Glutamatergic neuron (in vitro differentiated cells): Measurements from ENCODE around the gene LDAF1. TPM values are rescaled to one million over a fixed set of nuclear protein-coding genes. Genes with fewer than 3 reads are reported as not detected.

ENCODE experiments used
- DNase-seq: peaks from one replicate; pipeline ENCODE4 v3.0.0; 2022
- H3K27ac Mint-ChIP-seq: one replicate; pipeline ENCODE4 v1.8.0; 2020; ENCODE audit warnings: mild to moderate bottlenecking, mixed read lengths, inconsistent platforms; ENCODE audit not compliant: unreplicated experiment
- H3K27me3 Mint-ChIP-seq: one replicate; pipeline ENCODE4 v1.8.0; 2020; ENCODE audit warnings: mild to moderate bottlenecking, moderate library complexity, mixed read lengths, inconsistent platforms; ENCODE audit not compliant: unreplicated experiment
- H3K36me3 Mint-ChIP-seq: one replicate; pipeline ENCODE4 v1.8.0; 2020; ENCODE audit warnings: mild to moderate bottlenecking, mixed read lengths, inconsistent platforms; ENCODE audit not compliant: unreplicated experiment
- H3K4me1 Mint-ChIP-seq: one replicate; pipeline ENCODE4 v1.8.0; 2020; ENCODE audit warnings: mild to moderate bottlenecking, low read depth, mixed read lengths, inconsistent platforms; ENCODE audit not compliant: unreplicated experiment
- H3K4me3 Mint-ChIP-seq: one replicate; pipeline ENCODE4 v1.8.0; 2020; ENCODE audit warnings: mild to moderate bottlenecking, mixed read lengths, inconsistent platforms; ENCODE audit not compliant: unreplicated experiment
- H3K9me3 Mint-ChIP-seq: one replicate; pipeline ENCODE4 v1.8.0; 2020; ENCODE audit warnings: mild to moderate bottlenecking, moderate library complexity, mixed read lengths, inconsistent platforms; ENCODE audit not compliant: unreplicated experiment
- CTCF ChIP-seq: fragments of 200-600 bp; sonication (generic); IDR thresholded peaks from one replicate; pipeline ENCODE4 v1.5.0; 2021; ENCODE audit not compliant: partially characterized antibody, unreplicated experiment
- total RNA-seq: library from RNA; stranded (reverse); fragmentation: NEBNext Ultra II Directional; extraction: Animal tissue kit (Norgen Biotek cat#: 25700); gene quantifications from one replicate; pipeline ENCODE4 v1.2.1, GENCODE V29; 2021; ENCODE audit not compliant: unreplicated experiment

Gene LDAF1
- total RNA-seq, 1 donor from 2014 or later = 23.2 TPM

- no peak overlapping the region for H3K4me3 Mint-ChIP-seq
- DNase-seq = no peak
- no peak overlapping the region for H3K27ac Mint-ChIP-seq
- H3K27me3 Mint-ChIP-seq = peaks cover 5% of the 10 kb centered on the region
- no peaks in the 10 kb centered on the region for H3K9me3 Mint-ChIP-seq
- TF ChIP-seq CTCF = no peak
- no peaks in the 10 kb centered on the region for H3K36me3 Mint-ChIP-seq
- no peaks in the 10 kb centered on the region for H3K4me1 Mint-ChIP-seq
Observed at GRCh38 chr16:21197112-21197511, 38.6 kb downstream of the LDAF1 start.

GRCh38 chr16:21197621-21198020, 39.1 kb downstream of the LDAF1 start:
- Mint-ChIP-seq H3K27me3 (peaks cover 5% of the 10 kb centered on the region), H3K27ac (no peak overlapping the region), H3K4me3 (no peak overlapping the region), H3K4me1 (no peaks in the 10 kb centered on the region), H3K36me3 (no peaks in the 10 kb centered on the region), H3K9me3 (no peaks in the 10 kb centered on the region)
- no peak for DNase-seq
- no peak for TF ChIP-seq CTCF

- Mint-ChIP-seq H3K4me1 (no peaks in the 10 kb centered on the region), H3K9me3 (no peaks in the 10 kb centered on the region), H3K4me3 (no peak overlapping the region), H3K36me3 (no peaks in the 10 kb centered on the region), H3K27me3 (peaks cover 5% of the 10 kb centered on the region), H3K27ac (no peak overlapping the region)
- DNase-seq = no peak
- TF ChIP-seq CTCF = no peak
Observed at GRCh38 chr16:21199607-21200218, 41.2 kb downstream of the LDAF1 start.

GRCh38 chr16:21203155-21203797, 44.8 kb downstream of the LDAF1 start:
- H3K36me3 Mint-ChIP-seq = no peaks in the 10 kb centered on the region
- no peak overlapping the region for H3K27ac Mint-ChIP-seq
- H3K27me3 Mint-ChIP-seq = peaks cover 5% of the 10 kb centered on the region
- TF ChIP-seq CTCF = no peak
- H3K4me3 Mint-ChIP-seq = no peak overlapping the region
- no peaks in the 10 kb centered on the region for H3K9me3 Mint-ChIP-seq
- no peaks in the 10 kb centered on the region for H3K4me1 Mint-ChIP-seq
- DNase-seq = no peak

GRCh38 chr16:21205303-21205702, 46.8 kb downstream of the LDAF1 start:
- TF ChIP-seq CTCF = no peak
- Mint-ChIP-seq H3K4me1 (no peaks in the 10 kb centered on the region), H3K9me3 (no peaks in the 10 kb centered on the region), H3K27ac (no peak overlapping the region), H3K36me3 (no peaks in the 10 kb centered on the region), H3K4me3 (no peak overlapping the region), H3K27me3 (peaks cover 5% of the 10 kb centered on the region)
- DNase-seq = no peak
